Loucy (cell line): ENCODE results near the gene CERS6.

Source experiments
- CTCF ChIP-seq: fragments of 200-600 bp; sonication (generic); conservative IDR thresholded peaks from 2 replicates; pipeline ENCODE4 v1.5.1; 2014; ENCODE audit warnings: mild to moderate bottlenecking, antibody characterized with exemption, low read length
- EZH2phosphoT487 ChIP-seq: fragments of 200-600 bp; IDR thresholded peaks from 2 replicates; pipeline ENCODE4 v1.6.1; 2018; ENCODE audit warnings: antibody characterized with exemption, mild to moderate bottlenecking, moderate library complexity, borderline replicate concordance

- TF ChIP-seq CTCF = no peak
- TF ChIP-seq EZH2phosphoT487 = no peak
Measured at GRCh38 chr2:168559187-168559586, 103.1 kb downstream of the CERS6 start.
